HepG2 (cell line): ENCODE results near the gene ACBD5. TPM values are rescaled to one million over a fixed set of nuclear protein-coding genes. Genes with fewer than 3 reads are reported as not detected.
A peak's percentile ranks its signal among the peaks of the same experiment; 100 is the strongest.

Experiments
- ATAC-seq: fragments of 200-7000 bp; cut with Tn5 transposase; 3 replicates; pipeline ENCODE4 v1.9.1; 2020; ENCODE audit warnings: mild to moderate bottlenecking, moderate library complexity
- BruUV-seq: library from RNA; stranded (reverse); fragments of 400-500 nt; replicated peaks from 2 replicates; lab custom pipeline; 2021; lab: Mats Ljungman, UMichigan
- CTCF ChIA-PET: fragments of 300-600 bp; formaldehyde crosslinking; extraction: SDS; loops from one replicate; lab custom pipeline; 2021; ENCODE audit warnings: low total read pairs, inconsistent platforms, low intra/inter-chr PET ratio; lab: Yijun Ruan, JAX
- POLR2A ChIA-PET: fragments of 350-600 bp; sonication (Branson Sonifier 250); formaldehyde crosslinking; loops from one replicate; lab custom pipeline; 2020; ENCODE audit warnings: antibody characterized with exemption, inconsistent platforms; lab: Yijun Ruan, JAX
- DNase-seq: peaks from one replicate; pipeline ENCODE4 v3.0.0-alpha.2; 2015; ENCODE audit warnings: low spot score
- FAIRE-seq: peaks from 3 replicates; lab custom pipeline; 2011; peaks lifted over from hg19 to GRCh38; lab: Jason Lieb, UNC
- H2AFZ ChIP-seq: one replicate; pipeline ENCODE4 v1.6.1; 2011; ENCODE audit warnings: low read length, inconsistent platforms
- H3K27ac ChIP-seq: fragments of 300-600 bp; 3 replicates; pipeline ENCODE4 v1.8.0; 2011; ENCODE audit warnings: mixed run types, mild to moderate bottlenecking, mixed read lengths, low read length, inconsistent platforms; ENCODE audit not compliant: insufficient read depth; ENCODE audit errors: extremely low read length
- H3K27me3 ChIP-seq, 2 experiments: fragments of 200-600 bp in 1 of 2; 2 replicates in 1 of 2; 3 replicates in 1 of 2; pipeline versions ENCODE4 v1.6.0 to v1.8.0; 2011; ENCODE audit warnings: low read length in 2 of 2, mild to moderate bottlenecking in 2 of 2, moderate library complexity in 2 of 2, inconsistent platforms in 1 of 2; ENCODE audit not compliant: insufficient read depth in 2 of 2, control insufficient read depth in 1 of 2
- H3K36me3 ChIP-seq, 2 experiments: fragments of 200-600 bp in 1 of 2; replicated peaks in 1 of 2; 2 replicates in 1 of 2; 3 replicates in 1 of 2; pipeline versions ENCODE4 v1.5.1 to v1.8.0; 2011; ENCODE audit warnings: low read length in 2 of 2, inconsistent platforms in 1 of 2; ENCODE audit not compliant: insufficient read depth in 2 of 2, control insufficient read depth in 1 of 2
- H3K4me1 ChIP-seq: 2 replicates; pipeline ENCODE4 v1.5.1; 2012; ENCODE audit warnings: low read length, inconsistent platforms; ENCODE audit not compliant: insufficient read depth
- H3K4me2 ChIP-seq: 2 replicates; pipeline ENCODE4 v1.6.0; 2011; ENCODE audit warnings: low read depth, low read length, inconsistent platforms
- H3K4me3 ChIP-seq, 3 experiments: fragments of 200-600 bp in 1 of 3; sonication (generic), shearing (Covaris generic) in 1 of 3; replicated peaks in 1 of 3; 2 replicates each; pipeline ENCODE4 v1.5.1; 2011 to 2016; ENCODE audit warnings: low read length in 3 of 3, inconsistent platforms in 2 of 3, low read depth in 2 of 3, mild to moderate bottlenecking in 2 of 3, control low read depth in 1 of 3, mixed read lengths in 1 of 3; ENCODE audit not compliant: insufficient read depth in 1 of 3
- H3K79me2 ChIP-seq: one replicate; pipeline ENCODE4 v1.6.1; 2011; ENCODE audit warnings: low read length, inconsistent platforms; ENCODE audit not compliant: insufficient read depth
- H3K9ac ChIP-seq: 2 replicates; pipeline ENCODE4 v1.6.0; 2011; ENCODE audit warnings: mild to moderate bottlenecking, low read depth, low read length, inconsistent platforms; ENCODE audit not compliant: insufficient read depth
- H3K9me3 ChIP-seq: 2 replicates; pipeline ENCODE4 v1.5.1; 2012; ENCODE audit warnings: mild to moderate bottlenecking, low read length
- H4K20me1 ChIP-seq: 2 replicates; pipeline ENCODE4 v1.6.0; 2011; ENCODE audit warnings: inconsistent platforms, mild to moderate bottlenecking, low read length, moderate library complexity; ENCODE audit not compliant: insufficient read depth
- AFF4 ChIP-seq: sonication (generic); formaldehyde crosslinking; IDR thresholded peaks from 2 replicates; pipeline ENCODE4 v1.4.0; 2020; ENCODE audit warnings: missing genetic modification reagents
- AGO1 ChIP-seq: fragments of 200-400 bp; formaldehyde crosslinking; IDR thresholded peaks from 2 replicates; pipeline ENCODE4 v1.6.1; 2017; ENCODE audit warnings: mild to moderate bottlenecking, low read depth, low read length, moderate library complexity; ENCODE audit not compliant: poor library complexity, severe bottlenecking
- ARNT2 ChIP-seq: sonication (generic); formaldehyde crosslinking; IDR thresholded peaks from 2 replicates; pipeline ENCODE4 v1.8.0; 2022; ENCODE audit warnings: mild to moderate bottlenecking, low read depth, missing genetic modification reagents, moderate library complexity
- ATF3 ChIP-seq: sonication (generic); formaldehyde crosslinking; IDR thresholded peaks from 2 replicates; pipeline ENCODE4 v1.4.0; 2020; ENCODE audit warnings: missing genetic modification reagents
- CENPT ChIP-seq: sonication (generic); formaldehyde crosslinking; IDR thresholded peaks from 2 replicates; pipeline ENCODE4 v1.8.0; 2022; ENCODE audit warnings: low read depth, mild to moderate bottlenecking, moderate library complexity, missing genetic modification reagents
- HOXD1 ChIP-seq: sonication (generic); formaldehyde crosslinking; IDR thresholded peaks from 2 replicates; pipeline ENCODE4 v1.5.0; 2020; ENCODE audit warnings: missing genetic modification reagents
- POLR2AphosphoS5 ChIP-seq: IDR thresholded peaks from 2 replicates; pipeline ENCODE4 v1.6.1; 2012; ENCODE audit warnings: low read depth, low read length
- ZFAT ChIP-seq: sonication (generic); formaldehyde crosslinking; conservative IDR thresholded peaks from 2 replicates; pipeline ENCODE4 v1.8.1; 2023; ENCODE audit warnings: missing genetic modification reagents, inconsistent platforms
- ZFY ChIP-seq: sonication (generic); formaldehyde crosslinking; IDR thresholded peaks from 2 replicates; pipeline ENCODE4 v1.4.0; 2020; ENCODE audit warnings: missing genetic modification reagents
- ZNF101 ChIP-seq: sonication (generic); formaldehyde crosslinking; IDR thresholded peaks from 2 replicates; pipeline ENCODE4 v1.4.0; 2020; ENCODE audit warnings: mild to moderate bottlenecking, low read depth, missing genetic modification reagents, borderline replicate concordance
- ZNF280B ChIP-seq: sonication (generic); formaldehyde crosslinking; IDR thresholded peaks from 2 replicates; pipeline ENCODE4 v1.5.0; 2020; ENCODE audit warnings: missing genetic modification reagents, mild to moderate bottlenecking, borderline replicate concordance
- ZNF30 ChIP-seq: sonication (generic); formaldehyde crosslinking; IDR thresholded peaks from 2 replicates; pipeline ENCODE4 v1.5.0; 2020; ENCODE audit warnings: mild to moderate bottlenecking, missing genetic modification reagents
- ZNF430 ChIP-seq: sonication (generic); formaldehyde crosslinking; IDR thresholded peaks from 2 replicates; pipeline ENCODE4 v1.9.0; 2021; ENCODE audit warnings: mild to moderate bottlenecking, missing genetic modification reagents
- ZNF547 ChIP-seq: sonication (generic); formaldehyde crosslinking; IDR thresholded peaks from 2 replicates; pipeline ENCODE4 v1.5.1; 2020; ENCODE audit warnings: mild to moderate bottlenecking, missing genetic modification reagents
- ZNF558 ChIP-seq: sonication (generic); formaldehyde crosslinking; IDR thresholded peaks from 2 replicates; pipeline ENCODE4 v1.9.0; 2022; ENCODE audit warnings: mild to moderate bottlenecking, missing genetic modification reagents, borderline replicate concordance
- ZNF737 ChIP-seq: sonication (generic); formaldehyde crosslinking; IDR thresholded peaks from 2 replicates; pipeline ENCODE4 v1.5.0; 2020; ENCODE audit warnings: missing genetic modification reagents, mild to moderate bottlenecking, borderline replicate concordance
- ZSCAN20 ChIP-seq: sonication (generic); formaldehyde crosslinking; IDR thresholded peaks from 2 replicates; pipeline ENCODE4 v1.4.0; 2020; ENCODE audit warnings: missing genetic modification reagents, mild to moderate bottlenecking, borderline replicate concordance
- ZSCAN30 ChIP-seq: sonication (generic); formaldehyde crosslinking; IDR thresholded peaks from 2 replicates; pipeline ENCODE4 v1.5.0; 2020; ENCODE audit warnings: mild to moderate bottlenecking, missing genetic modification reagents
- WGBS: methylation state at CpG from one replicate; pipeline ENCODE4 v1.1.6; 2017; ENCODE audit warnings: low lambda C conversion rate; 5-methylcytosine and 5-hydroxymethylcytosine counted together
- in situ Hi-C: cut with HindIII; loops from 2 replicates; pipeline ENCODE4 v1.10.0; 2017; ENCODE audit warnings: low pct_unique_long_range_greater_than_20kb; ENCODE audit not compliant: extremely low pct_ligation_motif_present
- intact Hi-C: fragments of 100-400 bp; cut with micrococcal nuclease; formaldehyde crosslinking; loops from one replicate; pipeline ENCODE4 v1.10.0; 2022; ENCODE audit not compliant: unreplicated experiment
- polyA plus RNA-seq, 8 experiments: library from polyadenylated mRNA; depleted of rRNA in 3 of 8; stranded (reverse) in 7 of 8; unstranded in 1 of 8; fragments of >200 nt; fragmentation: Illumina TruSeq in 4 of 8; extraction: Trizol in 4 of 8; gene quantifications; 2 replicates each; pipeline versions ENCODE4 v1.2.1 to v1.2.3, GENCODE V29; 2011 to 2016; ENCODE audit warnings: low read depth in 4 of 8, missing spikeins in 1 of 8, mixed read lengths in 1 of 8; ENCODE audit not compliant: insufficient read depth in 1 of 8
- total RNA-seq, 5 experiments: library from RNA; depleted of rRNA; stranded (reverse); fragments of >200 nt; fragmentation: Illumina TruSeq; extraction: Trizol; gene quantifications; 2 replicates each; pipeline ENCODE4 v1.2.3, GENCODE V29; 2016; ENCODE audit warnings: low read depth in 1 of 5

ACBD5 gene
- total and polyA plus RNA-seq, 2 of the 13 experiments (the other 11 are each of a cell fraction or from before 2014, with no cell fraction given), result 10.3 to 14.8 TPM

GRCh38 chr10:27241010-27241651 is 534 bp upstream of the ACBD5 start:
- in situ Hi-C loops, result no loop called here
- no TSS peak for BruUV-seq
- intact Hi-C loops, result loop anchor here (10.0 kb wide), 1 partner anchor 264 kb away; the partner anchor contains the start of gene RAB18
- Histone ChIP-seq H3K4me2 (peak overlapping the region; percentile 87), H3K27me3 (no peaks in the 10 kb centered on the region), H3K79me2 (peaks cover 16% of the 10 kb centered on the region), H3K4me1 (peaks cover 23% of the 10 kb centered on the region), H2AFZ (no peak overlapping the region), H3K9ac (peak overlapping the region; percentile 83), H3K9me3 (no peaks in the 10 kb centered on the region), H3K36me3 (no peaks in the 10 kb centered on the region), H3K27ac (peak overlapping the region; percentile 97), H4K20me1 (no peaks in the 10 kb centered on the region), H3K4me3 (peak overlapping the region; percentile 86 to 95 (median 92))
- DNase-seq (no peak), FAIRE-seq (no peak), ATAC-seq (peak; percentile 15)
- CTCF ChIA-PET, result no interaction called here
- WGBS, result 0% methylated on average over 20 of the region's 33 CpGs
- POLR2A ChIA-PET, result interaction anchor here (1.0 to 1.6 kb wide), 2 partner anchors 87 to 263 kb away, joined by 3 to 9 read pairs; partner anchors contain the start of genes RAB18 and YME1L1
- peak; percentile 9; the same call in 1 of the 2 replicates for TF ChIP-seq ZNF547 (CRISPR knock-in tag)
- no peak for TF ChIP-seq CENPT (CRISPR knock-in tag)
- no peak for TF ChIP-seq ZNF737 (CRISPR knock-in tag)
- TF ChIP-seq ZNF430 (CRISPR knock-in tag), result 0 out of 2 replicates have a peak, but pooled peaks have one; percentile 18
- TF ChIP-seq ZFY (CRISPR knock-in tag), result peak; percentile 5; the same call in 1 of the 2 replicates
- TF ChIP-seq ZNF558, result 0 out of 2 replicates have a peak, but pooled peaks have one; percentile 18
- no peak for TF ChIP-seq ZNF30 (CRISPR knock-in tag)
- TF ChIP-seq ZSCAN20 (CRISPR knock-in tag), result 0 out of 2 replicates have a peak, but pooled peaks have one; percentile 14
- 0 out of 2 replicates have a peak, but pooled peaks have one; percentile 10 for TF ChIP-seq AFF4
- TF ChIP-seq ARNT2, result peak; percentile 0; the same call in 1 of the 2 replicates
- TF ChIP-seq ATF3 (CRISPR knock-in tag), result 0 out of 2 replicates have a peak, but pooled peaks have one; percentile 6
- no peak for TF ChIP-seq AGO1
- TF ChIP-seq ZFAT (CRISPR knock-in tag), result no peak
- peak; percentile 12; the same call in 1 of the 2 replicates for TF ChIP-seq POLR2AphosphoS5
- TF ChIP-seq ZNF101 (CRISPR knock-in tag), result no peak
- TF ChIP-seq HOXD1 (CRISPR knock-in tag), result 0 out of 2 replicates have a peak, but pooled peaks have one; percentile 52
- TF ChIP-seq ZNF280B, result 0 out of 2 replicates have a peak, but pooled peaks have one; percentile 23
- 0 out of 2 replicates have a peak, but pooled peaks have one; percentile 3 for TF ChIP-seq ZSCAN30
